ENCODE results near the gene IGLL1. TPM values are rescaled to one million over a fixed set of nuclear protein-coding genes. Genes with fewer than 3 reads are reported as not detected.

Gene IGLL1
- polyA plus RNA-seq, 1 of the 3 experiments (the other 2 are of a cell fraction) = not detected

DNA sequence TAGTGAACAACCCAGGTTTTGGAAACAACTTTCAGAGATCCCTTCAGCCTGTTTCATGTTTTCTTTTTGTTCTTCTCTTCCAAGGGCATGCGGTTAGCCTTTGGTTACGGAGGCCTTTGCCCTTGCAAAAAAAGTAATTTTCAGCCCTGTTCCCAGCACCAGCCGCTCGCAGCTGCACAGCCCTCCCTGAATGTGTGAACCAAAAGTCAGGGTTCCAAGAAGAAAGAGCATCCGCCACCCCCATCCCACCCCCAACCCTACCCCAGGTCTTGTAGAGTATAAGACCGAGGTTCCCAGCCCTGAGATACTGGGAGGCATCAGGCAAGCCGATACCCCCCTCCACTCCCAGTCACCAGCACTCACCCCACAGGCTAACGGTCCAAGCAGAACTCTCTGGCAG lies 56.4 kb downstream of the IGLL1 start:
- 96% methylated on average over 8 of the region's 8 CpGs for WGBS (ENCODE audit: low lambda C conversion rate)
- ChIA-PET POLR2A (interaction anchor here (0.7 kb wide), 1 partner anchor 343 kb away, joined by 3 read pairs; no protein-coding TSS in a partner anchor), CTCF (interaction anchor here (1.0 to 2.0 kb wide), 4 partner anchors 10 to 121 kb away, joined by 3 to 9 read pairs (median 6); no protein-coding TSS in a partner anchor)
- Histone ChIP-seq H3K27me3 (ENCODE audit: insufficient read depth) (no peaks in the 10 kb centered on the region), H3K9me2 (no peaks in the 10 kb centered on the region), H3K9ac (no peak overlapping the region), H3K4me1 (ENCODE audit: control insufficient read depth in 1 of 2, insufficient read depth in 2 of 2, low read depth in 1 of 2, low read length in 1 of 2) (peaks cover 19 to 47% of the 10 kb centered on the region in 2 experiments), H3F3A (replicated peaks; ENCODE audit: insufficient read depth) (peaks cover 9% of the 10 kb centered on the region), H3K4me3 (ENCODE audit: low read depth in 2 of 2, low read length in 1 of 2) (no peak overlapping the region), H3K9me3 (no peaks in the 10 kb centered on the region), H3K36me3 (replicated peaks in 1 of 2; ENCODE audit: control insufficient read depth in 1 of 2, insufficient read depth in 2 of 2, low read length in 1 of 2) (no peaks in the 10 kb centered on the region), H3K79me2 (ENCODE audit: insufficient read depth) (no peaks in the 10 kb centered on the region), H3K4me2 (no peak overlapping the region), H4K20me1 (ENCODE audit: insufficient read depth) (no peaks in the 10 kb centered on the region), H2AFZ (ENCODE audit: low read depth) (no peak overlapping the region), H3K27ac (ENCODE audit: low read depth in 2 of 2, low read length in 1 of 2) (peak overlapping the region in 1 of 2 experiments; percentile 99; a peak in 2 of 4 replicates)
- DNase-seq = no peak
- TF ChIP-seq FOSL2 (IDR thresholded peaks at IDR 0.05; ENCODE audit: borderline replicate concordance, low read depth) (no peak), EP300 (IDR thresholded peaks at IDR 0.05; ENCODE audit: borderline replicate concordance in 1 of 2, low read depth in 1 of 2, low read length in 1 of 2) (no peak), TEAD4 (IDR thresholded peaks at IDR 0.05; ENCODE audit: borderline replicate concordance, insufficient read depth) (no peak), EZH2phosphoT487 (IDR thresholded peaks at IDR 0.05; ENCODE audit: borderline replicate concordance, low read depth) (no peak), RCOR1 (IDR thresholded peaks at IDR 0.05; ENCODE audit: low read length) (no peak), NFIC (IDR thresholded peaks at IDR 0.05; ENCODE audit: borderline replicate concordance) (no peak), YY1 (IDR thresholded peaks at IDR 0.05; ENCODE audit: low read depth) (no peak), FOXJ3 (CRISPR knock-in tag; IDR thresholded peaks at IDR 0.05) (no peak), TAF1 (IDR thresholded peaks at IDR 0.05; ENCODE audit: borderline replicate concordance, low read depth, low read length) (no peak), JUND (IDR thresholded peaks at IDR 0.05) (no peak), MEF2A (IDR thresholded peaks at IDR 0.05; ENCODE audit: borderline replicate concordance, low read depth) (no peak), RFX5 (IDR thresholded peaks at IDR 0.05; ENCODE audit: low read length) (no peak), NRF1 (IDR thresholded peaks at IDR 0.05; ENCODE audit: low read depth, low read length) (no peak)
- TF ChIP-seq, protein P1, sequence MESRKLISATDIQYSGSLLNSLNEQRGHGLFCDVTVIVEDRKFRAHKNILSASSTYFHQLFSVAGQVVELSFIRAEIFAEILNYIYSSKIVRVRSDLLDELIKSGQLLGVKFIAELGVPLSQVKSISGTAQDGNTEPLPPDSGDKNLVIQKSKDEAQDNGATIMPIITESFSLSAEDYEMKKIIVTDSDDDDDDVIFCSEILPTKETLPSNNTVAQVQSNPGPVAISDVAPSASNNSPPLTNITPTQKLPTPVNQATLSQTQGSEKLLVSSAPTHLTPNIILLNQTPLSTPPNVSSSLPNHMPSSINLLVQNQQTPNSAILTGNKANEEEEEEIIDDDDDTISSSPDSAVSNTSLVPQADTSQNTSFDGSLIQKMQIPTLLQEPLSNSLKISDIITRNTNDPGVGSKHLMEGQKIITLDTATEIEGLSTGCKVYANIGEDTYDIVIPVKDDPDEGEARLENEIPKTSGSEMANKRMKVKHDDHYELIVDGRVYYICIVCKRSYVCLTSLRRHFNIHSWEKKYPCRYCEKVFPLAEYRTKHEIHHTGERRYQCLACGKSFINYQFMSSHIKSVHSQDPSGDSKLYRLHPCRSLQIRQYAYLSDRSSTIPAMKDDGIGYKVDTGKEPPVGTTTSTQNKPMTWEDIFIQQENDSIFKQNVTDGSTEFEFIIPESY (IDR thresholded peaks at IDR 0.05; ENCODE audit: borderline replicate concordance, low read depth) = no peak
- TF ChIP-seq, protein P2, sequence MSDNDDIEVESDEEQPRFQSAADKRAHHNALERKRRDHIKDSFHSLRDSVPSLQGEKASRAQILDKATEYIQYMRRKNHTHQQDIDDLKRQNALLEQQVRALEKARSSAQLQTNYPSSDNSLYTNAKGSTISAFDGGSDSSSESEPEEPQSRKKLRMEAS (IDR thresholded peaks at IDR 0.05; ENCODE audit: low read depth) = no peak

Small RNA genes lying within 50 kb of the gene (small RNA-seq; reads per million reads assigned to genes)
- gene AP000346.3 = 0 reads per million in 7 experiments

Other genes with a start within 250 kb of the IGLL1 start
- 0.21 and 0.41 TPM in 2 replicates for gene DRICH1, start 52.0 kb upstream of the IGLL1 start, polyA plus RNA-seq (2012; rRNA removed)
- not detected in 2 replicates for gene RGL4, start 110.7 kb upstream of the IGLL1 start, polyA plus RNA-seq (2012; rRNA removed)
- gene ZNF70, start 170.8 kb upstream of the IGLL1 start, polyA plus RNA-seq (2012; rRNA removed) = 0.77 and 0.80 TPM in 2 replicates
- 0.54 TPM in 1 of 2 replicates, not detected in the other for gene VPREB3, start 174.1 kb upstream of the IGLL1 start, polyA plus RNA-seq (2012; rRNA removed)
- gene C22orf15, start 182.7 kb upstream of the IGLL1 start, polyA plus RNA-seq (2012; rRNA removed) = 1.6 and 2.5 TPM in 2 replicates
- gene CHCHD10, start 187.7 kb upstream of the IGLL1 start, polyA plus RNA-seq (2012; rRNA removed) = 27.7 and 70.1 TPM in 2 replicates
- 50.8 and 64.4 TPM in 2 replicates for gene MMP11, start 192.6 kb upstream of the IGLL1 start, polyA plus RNA-seq (2012; rRNA removed)
- gene SMARCB1, start 206.7 kb upstream of the IGLL1 start, polyA plus RNA-seq (2012; rRNA removed) = 182 and 215 TPM in 2 replicates

Measured in SK-N-SH (cell line).